Duodenal mucosa (tissue), 2 donors: ENCODE results near the gene MAP4K4.

Experiments used
- H3K27ac ChIP-seq: one replicate; pipeline ENCODE4 v1.7.0; 2013; ENCODE audit warnings: low read depth, low read length
- H3K27me3 ChIP-seq, 2 donors: one replicate each; pipeline ENCODE4 v1.7.0; 2013; ENCODE audit warnings: low read length in 2 of 2, control low read depth in 1 of 2; ENCODE audit not compliant: insufficient read depth in 2 of 2, control insufficient read depth in 1 of 2
- H3K36me3 ChIP-seq, 2 donors: one replicate each; pipeline ENCODE4 v1.7.0; 2013; ENCODE audit warnings: low read length in 2 of 2, control low read depth in 1 of 2; ENCODE audit not compliant: insufficient read depth in 2 of 2, control insufficient read depth in 1 of 2
- H3K4me1 ChIP-seq, 2 donors: one replicate each; pipeline ENCODE4 v1.7.0; 2013; ENCODE audit warnings: low read length in 2 of 2, control low read depth in 1 of 2; ENCODE audit not compliant: insufficient read depth in 2 of 2, control insufficient read depth in 1 of 2
- H3K4me3 ChIP-seq, 2 donors: one replicate each; pipeline ENCODE4 v1.7.0; 2013; ENCODE audit warnings: low read length in 2 of 2, low read depth in 1 of 2
- H3K9ac ChIP-seq, 2 donors: one replicate each; pipeline ENCODE4 v1.7.0; 2013; ENCODE audit warnings: low read length in 2 of 2, low read depth in 1 of 2
- H3K9me3 ChIP-seq, 2 donors: one replicate each; pipeline ENCODE4 v1.7.0; 2013; ENCODE audit warnings: low read length in 2 of 2, control low read depth in 1 of 2; ENCODE audit not compliant: control insufficient read depth in 1 of 2

Gene MAP4K4

GRCh38 chr2:101697124-101698013 lies at the start of gene MAP4K4:
Gene MAP4K4, plus strand, starts transcription at chr2:101697707. Its CDS starts 374 bp downstream, at chr2:101698081.
- H3K27ac ChIP-seq, result peak within 1 kb of the TSS; percentile 32
- peak within 1 kb of the TSS; percentile 73 for H3K9ac ChIP-seq
- H3K4me1 ChIP-seq, result peaks cover 10 to 20% of the 10 kb centered on the region in 2 donors
- H3K9me3 ChIP-seq, result no peaks in the 10 kb centered on the region
- H3K4me3 ChIP-seq, result peak within 1 kb of the TSS; percentile 80 to 87
- H3K36me3 ChIP-seq, result no peaks in the 10 kb centered on the region
- no peaks in the 10 kb centered on the region for H3K27me3 ChIP-seq

GRCh38 chr2:101653469-101653868 lies 44.0 kb upstream of the MAP4K4 start:
- Histone ChIP-seq H3K36me3 (no peaks in the 10 kb centered on the region), H3K4me3 (no peak overlapping the region), H3K4me1 (no peaks in the 10 kb centered on the region), H3K27ac (no peak overlapping the region), H3K9ac (no peak overlapping the region), H3K9me3 (no peaks in the 10 kb centered on the region), H3K27me3 (no peaks in the 10 kb centered on the region)

GRCh38 chr2:101655702-101656422 lies 41.6 kb upstream of the MAP4K4 start:
- H3K27ac ChIP-seq, result no peak overlapping the region
- no peaks in the 10 kb centered on the region for H3K9me3 ChIP-seq
- H3K4me3 ChIP-seq, result no peak overlapping the region
- no peaks in the 10 kb centered on the region for H3K4me1 ChIP-seq
- no peak overlapping the region for H3K9ac ChIP-seq
- no peaks in the 10 kb centered on the region for H3K27me3 ChIP-seq
- H3K36me3 ChIP-seq, result no peaks in the 10 kb centered on the region

GRCh38 chr2:101657787-101658186 lies 39.7 kb upstream of the MAP4K4 start:
- Histone ChIP-seq H3K4me3 (no peak overlapping the region), H3K9me3 (no peaks in the 10 kb centered on the region), H3K27me3 (no peaks in the 10 kb centered on the region), H3K4me1 (no peaks in the 10 kb centered on the region), H3K36me3 (no peaks in the 10 kb centered on the region), H3K27ac (no peak overlapping the region), H3K9ac (no peak overlapping the region)

- Histone ChIP-seq H3K27ac (no peak overlapping the region), H3K9ac (no peak overlapping the region)
Measured at GRCh38 chr2:101658387-101658786, 39.1 kb upstream of the MAP4K4 start.

GRCh38 chr2:101665312-101665711 lies 32.2 kb upstream of the MAP4K4 start:
- no peak overlapping the region for H3K9ac ChIP-seq
- no peaks in the 10 kb centered on the region for H3K36me3 ChIP-seq
- no peaks in the 10 kb centered on the region for H3K27me3 ChIP-seq
- H3K27ac ChIP-seq, result no peak overlapping the region
- H3K4me1 ChIP-seq, result no peaks in the 10 kb centered on the region
- no peaks in the 10 kb centered on the region for H3K9me3 ChIP-seq
- H3K4me3 ChIP-seq, result no peak overlapping the region

More at GRCh38 chr2:101658387-101658786, 39.1 kb upstream of the MAP4K4 start:
- Histone ChIP-seq H3K9me3 (no peaks in the 10 kb centered on the region), H3K27me3 (no peaks in the 10 kb centered on the region), H3K4me3 (no peak overlapping the region), H3K36me3 (no peaks in the 10 kb centered on the region), H3K4me1 (no peaks in the 10 kb centered on the region)

GRCh38 chr2:101667823-101668222 lies 29.7 kb upstream of the MAP4K4 start:
- no peak overlapping the region for H3K4me3 ChIP-seq
- H3K9ac ChIP-seq, result no peak overlapping the region
- no peak overlapping the region for H3K27ac ChIP-seq
- H3K4me1 ChIP-seq, result no peaks in the 10 kb centered on the region
- no peaks in the 10 kb centered on the region for H3K36me3 ChIP-seq
- peaks cover 0 to 13% of the 10 kb centered on the region in 2 donors for H3K9me3 ChIP-seq
- no peaks in the 10 kb centered on the region for H3K27me3 ChIP-seq

- peaks cover 0 to 15% of the 10 kb centered on the region in 2 donors for H3K9me3 ChIP-seq
- no peak overlapping the region for H3K27ac ChIP-seq
- H3K27me3 ChIP-seq, result no peaks in the 10 kb centered on the region
- H3K4me1 ChIP-seq, result no peaks in the 10 kb centered on the region
- H3K4me3 ChIP-seq, result no peak overlapping the region
- no peaks in the 10 kb centered on the region for H3K36me3 ChIP-seq
- no peak overlapping the region for H3K9ac ChIP-seq
Measured at GRCh38 chr2:101672047-101672446, 25.5 kb upstream of the MAP4K4 start.

GRCh38 chr2:101673920-101674319 lies 23.6 kb upstream of the MAP4K4 start:
- no peak overlapping the region for H3K9ac ChIP-seq
- no peak overlapping the region for H3K27ac ChIP-seq
- H3K9me3 ChIP-seq, result peaks cover 0 to 15% of the 10 kb centered on the region in 2 donors
- no peaks in the 10 kb centered on the region for H3K27me3 ChIP-seq
- no peaks in the 10 kb centered on the region for H3K36me3 ChIP-seq
- H3K4me3 ChIP-seq, result no peak overlapping the region
- H3K4me1 ChIP-seq, result no peaks in the 10 kb centered on the region

GRCh38 chr2:101675512-101675911 lies 22.0 kb upstream of the MAP4K4 start:
- Histone ChIP-seq H3K9ac (no peak overlapping the region), H3K27me3 (no peaks in the 10 kb centered on the region), H3K9me3 (peaks cover 0 to 15% of the 10 kb centered on the region in 2 donors), H3K4me3 (no peak overlapping the region), H3K27ac (no peak overlapping the region), H3K36me3 (no peaks in the 10 kb centered on the region), H3K4me1 (no peaks in the 10 kb centered on the region)
